ENCODE measurements around the gene TSPAN2. TPM values are rescaled to one million over a fixed set of nuclear protein-coding genes. Genes with fewer than 3 reads are reported as not detected.

The TSPAN2 gene
- total and polyA plus RNA-seq, 9 of the 15 experiments (the other 6 are each of a cell fraction or from before 2014, with no cell fraction given): not detected

- intact Hi-C loops (cut with micrococcal nuclease) (no loop called here), in situ Hi-C loops (cut with MboI) (no loop called here)
- POLR2A ChIA-PET: no interaction called here
- CTCF ChIA-PET (ENCODE audit: low intra/inter-chr PET ratio): no interaction called here
- H3K27ac ChIP-seq (ENCODE audit: extremely low read depth, low read depth, low read length): no peak overlapping the region
- no peaks in the 10 kb centered on the region for H3K9me3 ChIP-seq (replicated peaks; ENCODE audit: control insufficient read depth, insufficient read depth, low read depth, low read length)
- no peak overlapping the region for H2AFZ ChIP-seq (ENCODE audit: low read depth, low read length)
- ATAC-seq (no peak), DNase-seq (ENCODE audit: extremely low read depth in 1 of 4, low spot score in 3 of 4) (no peak), FAIRE-seq (no peak)
- no peaks in the 10 kb centered on the region for H3K36me3 ChIP-seq (ENCODE audit: control insufficient read depth, insufficient read depth, low read length)
- TF ChIP-seq VEZF1 (CRISPR knock-in tag; IDR thresholded peaks at IDR 0.05) (no peak), U2AF2 (optimal IDR thresholded peaks at IDR 0.05; ENCODE audit: low read depth, low read length) (no peak), TOE1 (IDR thresholded peaks at IDR 0.05; ENCODE audit: borderline replicate concordance) (no peak), TOE1 (CRISPR knock-in tag; IDR thresholded peaks at IDR 0.05; ENCODE audit: borderline replicate concordance, low read depth) (no peak), PRPF4 (IDR thresholded peaks at IDR 0.05; ENCODE audit: insufficient read depth, low read depth, low read length, poor library complexity, severe bottlenecking) (no peak), FOXK1 (CRISPR knock-in tag; IDR thresholded peaks at IDR 0.05; ENCODE audit: borderline replicate concordance) (no peak), KAT8 (IDR thresholded peaks at IDR 0.05; ENCODE audit: low read depth) (no peak), MYNN (IDR thresholded peaks at IDR 0.05) (no peak), MYNN (CRISPR knock-in tag; IDR thresholded peaks at IDR 0.05) (no peak), PYGO2 (tag; IDR thresholded peaks at IDR 0.05) (no peak), RAD51 (IDR thresholded peaks at IDR 0.05; ENCODE audit: borderline replicate concordance, low read depth) (no peak)
- TF ChIP-seq, protein P1, sequence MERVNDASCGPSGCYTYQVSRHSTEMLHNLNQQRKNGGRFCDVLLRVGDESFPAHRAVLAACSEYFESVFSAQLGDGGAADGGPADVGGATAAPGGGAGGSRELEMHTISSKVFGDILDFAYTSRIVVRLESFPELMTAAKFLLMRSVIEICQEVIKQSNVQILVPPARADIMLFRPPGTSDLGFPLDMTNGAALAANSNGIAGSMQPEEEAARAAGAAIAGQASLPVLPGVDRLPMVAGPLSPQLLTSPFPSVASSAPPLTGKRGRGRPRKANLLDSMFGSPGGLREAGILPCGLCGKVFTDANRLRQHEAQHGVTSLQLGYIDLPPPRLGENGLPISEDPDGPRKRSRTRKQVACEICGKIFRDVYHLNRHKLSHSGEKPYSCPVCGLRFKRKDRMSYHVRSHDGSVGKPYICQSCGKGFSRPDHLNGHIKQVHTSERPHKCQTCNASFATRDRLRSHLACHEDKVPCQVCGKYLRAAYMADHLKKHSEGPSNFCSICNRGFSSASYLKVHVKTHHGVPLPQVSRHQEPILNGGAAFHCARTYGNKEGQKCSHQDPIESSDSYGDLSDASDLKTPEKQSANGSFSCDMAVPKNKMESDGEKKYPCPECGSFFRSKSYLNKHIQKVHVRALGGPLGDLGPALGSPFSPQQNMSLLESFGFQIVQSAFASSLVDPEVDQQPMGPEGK (CRISPR knock-in tag; IDR thresholded peaks at IDR 0.05; ENCODE audit: borderline replicate concordance): no peak
- TF ChIP-seq, protein P2, sequence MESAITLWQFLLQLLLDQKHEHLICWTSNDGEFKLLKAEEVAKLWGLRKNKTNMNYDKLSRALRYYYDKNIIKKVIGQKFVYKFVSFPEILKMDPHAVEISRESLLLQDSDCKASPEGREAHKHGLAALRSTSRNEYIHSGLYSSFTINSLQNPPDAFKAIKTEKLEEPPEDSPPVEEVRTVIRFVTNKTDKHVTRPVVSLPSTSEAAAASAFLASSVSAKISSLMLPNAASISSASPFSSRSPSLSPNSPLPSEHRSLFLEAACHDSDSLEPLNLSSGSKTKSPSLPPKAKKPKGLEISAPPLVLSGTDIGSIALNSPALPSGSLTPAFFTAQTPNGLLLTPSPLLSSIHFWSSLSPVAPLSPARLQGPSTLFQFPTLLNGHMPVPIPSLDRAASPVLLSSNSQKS (CRISPR knock-in tag; IDR thresholded peaks at IDR 0.05): no peak
- no peaks in the 10 kb centered on the region for H3K79me2 ChIP-seq (ENCODE audit: control insufficient read depth, insufficient read depth, low read length)
- no peaks in the 10 kb centered on the region for H3K9me1 ChIP-seq (ENCODE audit: control insufficient read depth, insufficient read depth, low read length)
- peaks cover 0 to 22% of the 10 kb centered on the region in 2 experiments; a peak in 3 of 5 replicates for H3K27me3 ChIP-seq (ENCODE audit: control insufficient read depth in 2 of 2, insufficient read depth in 2 of 2, low read length in 2 of 2)
- no peak overlapping the region for H3K4me3 ChIP-seq
- no TSS peak for BruUV-seq (replicated peaks)
- no peak overlapping the region for H3K4me2 ChIP-seq (ENCODE audit: insufficient read depth, low read length)
- no peaks in the 10 kb centered on the region for H3K4me1 ChIP-seq (replicated peaks in 1 of 2; ENCODE audit: control insufficient read depth in 2 of 2, insufficient read depth in 2 of 2, low read length in 2 of 2)
- H4K20me1 ChIP-seq (replicated peaks; ENCODE audit: control insufficient read depth, insufficient read depth, low read length): no peaks in the 10 kb centered on the region; the same call in 1 of the 2 replicates
- 0% methylated on average over 1 of the region's 1 CpG for WGBS (ENCODE audit: insufficient coverage, low coverage, missing lambda C conversion rate)
- H3K9ac ChIP-seq (ENCODE audit: insufficient read depth in 1 of 2, low read depth in 2 of 2, low read length in 2 of 2): no peak overlapping the region
Measured at GRCh38 chr1:115117298-115117697, 28.0 kb upstream of the TSPAN2 start.

All from K562 (cell line).